H1 (cell line): ENCODE data around the gene MUC5AC. TPM values are rescaled to one million over a fixed set of nuclear protein-coding genes. Genes with fewer than 3 reads are reported as not detected.

Source experiments
- ASH2L ChIP-seq: fragments of 200-600, 300-600 bp; sonication (generic); IDR thresholded peaks from one replicate; pipeline ENCODE4 v1.7.1; 2017; ENCODE audit warnings: low read length
- BACH1 ChIP-seq: IDR thresholded peaks from 2 replicates; pipeline ENCODE4 v1.6.1; 2012; ENCODE audit warnings: low read length, improper control_type of control experiment
- CBX5 ChIP-seq: fragments of 300-800, 300-1000 bp; sonication (generic); IDR thresholded peaks from 2 replicates; pipeline ENCODE4 v1.7.1; 2016; ENCODE audit warnings: antibody characterized with exemption, low read length, low read depth
- CHD7 ChIP-seq: fragments of 300-600 bp; sonication (generic); IDR thresholded peaks from 2 replicates; pipeline ENCODE4 v1.7.1; 2012; ENCODE audit warnings: low read length, moderate library complexity, mild to moderate bottlenecking, inconsistent platforms; ENCODE audit not compliant: insufficient replicate concordance
- GABPA ChIP-seq: IDR thresholded peaks from 2 replicates; pipeline ENCODE4 v1.6.1; 2011; ENCODE audit warnings: mild to moderate bottlenecking, low read length, moderate library complexity, borderline replicate concordance; ENCODE audit not compliant: insufficient read depth
- GTF2F1 ChIP-seq: IDR thresholded peaks from 2 replicates; pipeline ENCODE4 v1.6.1; 2012; ENCODE audit warnings: low read depth, low read length, improper control_type of control experiment, borderline replicate concordance
- PHF8 ChIP-seq: fragments of 200-600 bp; sonication (generic); conservative IDR thresholded peaks from 2 replicates; pipeline ENCODE4 v1.7.1; 2012; ENCODE audit warnings: low read depth, mild to moderate bottlenecking, inconsistent platforms, low read length, moderate library complexity
- SUZ12 ChIP-seq: fragments of 200-600 bp; sonication (generic); IDR thresholded peaks from 2 replicates; pipeline ENCODE4 v1.6.1; 2012; ENCODE audit warnings: mild to moderate bottlenecking, inconsistent platforms, low read length, moderate library complexity, mixed read lengths
- YY1 ChIP-seq: IDR thresholded peaks from 2 replicates; pipeline ENCODE4 v1.6.1; 2011; ENCODE audit warnings: low read depth, mild to moderate bottlenecking, low read length
- polyA plus RNA-seq, 7 experiments: library from polyadenylated mRNA; depleted of rRNA in 3 of 7; stranded (reverse) in 5 of 7; unstranded in 2 of 7; fragments of >200 nt in 5 of 7; fragments of 200-250 nt in 2 of 7; gene quantifications; 1 replicate in 5 of 7; 2 replicates in 1 of 7; 4 replicates in 1 of 7; pipeline versions ENCODE4 v1.2.1 to v1.2.3, GENCODE V29; 2011 to 2013; ENCODE audit warnings: missing spikeins in 2 of 7, mixed read lengths in 2 of 7
- total RNA-seq: library from RNA; stranded (reverse); fragmentation: NEBNext Ultra II Directional; extraction: Animal tissue kit (Norgen Biotek cat#: 25700); gene quantifications from 2 replicates; pipeline ENCODE4 v1.2.1, GENCODE V29; 2021

The MUC5AC gene
- total and polyA plus RNA-seq, 2 of the 8 experiments (the other 6 are each of a cell fraction or from before 2014, with no cell fraction given), result not detected

- TF ChIP-seq CBX5, result no peak
- no peak for TF ChIP-seq SUZ12
- TF ChIP-seq GTF2F1, result no peak
- no peak for TF ChIP-seq CHD7
- TF ChIP-seq GABPA, result no peak
- no peak for TF ChIP-seq PHF8
- TF ChIP-seq YY1, result no peak
- TF ChIP-seq ASH2L, result no peak
- no peak for TF ChIP-seq BACH1
Measured at GRCh38 chr11:1219834-1220815, 62.4 kb downstream of the MUC5AC start (continued).
